HCT116 (cell line): ENCODE data around the gene DOCK4. TPM values are rescaled to one million over a fixed set of nuclear protein-coding genes. Genes with fewer than 3 reads are reported as not detected.

ENCODE experiments used
- ATAC-seq: fragments of 200-7000 bp; cut with Tn5 transposase; 2 replicates; pipeline ENCODE4 v1.9.1; 2020; ENCODE audit warnings: mild to moderate bottlenecking, moderate library complexity
- BruUV-seq: library from RNA; stranded (reverse); fragments of 400-500 nt; replicated peaks from 2 replicates; lab custom pipeline; 2021; lab: Mats Ljungman, UMichigan
- CTCF ChIA-PET: fragments of 300-600 bp; sonication (Branson Sonifier 250); formaldehyde crosslinking; loops from one replicate; lab custom pipeline; 2021; ENCODE audit warnings: antibody characterized with exemption; lab: Charles Lee
- POLR2A ChIA-PET: fragments of 300-600, 350-600 bp; sonication (Branson Sonifier 250); formaldehyde crosslinking; loops from one replicate; lab custom pipeline; 2021; ENCODE audit warnings: antibody characterized with exemption; lab: Charles Lee
- RAD21 ChIA-PET, 2 experiments: fragments of 300-600 bp; sonication (Branson Sonifier 250); formaldehyde crosslinking; loops; one replicate each; lab custom pipeline; 2023; ENCODE audit warnings: low total read pairs in 2 of 2; ENCODE audit not compliant: uncharacterized antibody in 2 of 2, unreplicated experiment in 2 of 2, low non-redundant PET in 1 of 2; lab: Charles Lee
- DNase-seq: peaks from one replicate; pipeline ENCODE4 v3.0.0-alpha.2; 2010; ENCODE audit warnings: low read depth, low spot score
- H2AFZ ChIP-seq: fragments of 200-600 bp; shearing (Covaris generic), sonication (generic); 2 replicates; pipeline ENCODE4 v1.6.1; 2017; ENCODE audit warnings: low read depth, mixed run types, mixed read lengths, antibody characterized with exemption, low read length; ENCODE audit not compliant: poor library complexity, severe bottlenecking
- H3K27ac ChIP-seq: 2 replicates; pipeline ENCODE4 v1.5.1; 2012; ENCODE audit warnings: low read depth, low read length
- H3K27me3 ChIP-seq: fragments of 200-600 bp; sonication (generic); 2 replicates; pipeline ENCODE4 v1.6.1; 2016; ENCODE audit warnings: mixed run types, low read length, mixed read lengths; ENCODE audit not compliant: insufficient read depth
- H3K36me3 ChIP-seq, 2 experiments: fragments of 200-500 bp in 1 of 2; fragments of 200-600 bp in 1 of 2; sonication (Bioruptor generic) in 1 of 2; sonication (generic) in 1 of 2; 2 replicates each; pipeline versions ENCODE4 v1.5.1 to v1.6.1; 2014 to 2016; ENCODE audit warnings: low read length in 2 of 2, inconsistent platforms in 1 of 2, mixed read lengths in 1 of 2, mixed run types in 1 of 2; ENCODE audit not compliant: insufficient read depth in 2 of 2, control insufficient read depth in 1 of 2
- H3K4me1 ChIP-seq, 2 experiments: fragments of 200-600 bp in 1 of 2; sonication (generic) in 1 of 2; 2 replicates each; pipeline versions ENCODE4 v1.5.1 to v1.6.1; 2012 to 2017; ENCODE audit warnings: low read length in 2 of 2, inconsistent platforms in 1 of 2, mild to moderate bottlenecking in 1 of 2, mixed read lengths in 1 of 2, mixed run types in 1 of 2, moderate library complexity in 1 of 2; ENCODE audit not compliant: insufficient read depth in 2 of 2, control insufficient read depth in 1 of 2
- H3K4me2 ChIP-seq: fragments of 200-600 bp; sonication (generic); 2 replicates; pipeline ENCODE4 v1.6.1; 2017; ENCODE audit warnings: mixed run types, low read length, mixed read lengths
- H3K4me3 ChIP-seq, 2 experiments: fragments of 200-600 bp in 1 of 2; sonication (generic) in 1 of 2; replicated peaks in 1 of 2; 2 replicates each; pipeline ENCODE4 v1.5.1; 2011 to 2016; ENCODE audit warnings: low read length in 2 of 2, control low read depth in 1 of 2, low read depth in 1 of 2, mild to moderate bottlenecking in 1 of 2, mixed read lengths in 1 of 2, mixed run types in 1 of 2
- H3K79me2 ChIP-seq: fragments of 200-600 bp; sonication (generic); 2 replicates; pipeline ENCODE4 v1.6.1; 2017; ENCODE audit warnings: mild to moderate bottlenecking, mixed run types, low read length, moderate library complexity, mixed read lengths; ENCODE audit not compliant: insufficient read depth
- H3K9ac ChIP-seq: fragments of 200-600 bp; sonication (generic); 2 replicates; pipeline ENCODE4 v1.6.1; 2016; ENCODE audit warnings: low read length, mixed read lengths
- H3K9me2 ChIP-seq: fragments of 200-600 bp; sonication (generic), shearing (Covaris generic); 2 replicates; pipeline ENCODE4 v1.6.1; 2017; ENCODE audit warnings: mixed run types, mild to moderate bottlenecking, moderate library complexity; ENCODE audit not compliant: insufficient read depth
- H3K9me3 ChIP-seq, 2 experiments: fragments of 200-500 bp in 1 of 2; fragments of 200-600 bp in 1 of 2; sonication (Bioruptor generic) in 1 of 2; sonication (generic) in 1 of 2; 2 replicates each; pipeline ENCODE4 v1.6.1; 2014 to 2017; ENCODE audit warnings: low read length in 2 of 2, mixed read lengths in 2 of 2, inconsistent platforms in 1 of 2, low read depth in 1 of 2, mild to moderate bottlenecking in 1 of 2, mixed run types in 1 of 2, moderate library complexity in 1 of 2; ENCODE audit not compliant: control insufficient read depth in 1 of 2, insufficient read depth in 1 of 2
- H4K20me1 ChIP-seq: fragments of 200-600 bp; sonication (generic), shearing (Covaris generic); 2 replicates; pipeline ENCODE4 v1.6.1; 2017; ENCODE audit warnings: mixed run types, mild to moderate bottlenecking, moderate library complexity; ENCODE audit not compliant: insufficient read depth
- CBX3 ChIP-seq: IDR thresholded peaks from 2 replicates; pipeline ENCODE4 v1.6.1; 2012; ENCODE audit warnings: low read depth
- CEBPB ChIP-seq: IDR thresholded peaks from 2 replicates; pipeline ENCODE4 v1.6.1; 2012; ENCODE audit warnings: low read depth
- ELF1 ChIP-seq: IDR thresholded peaks from 2 replicates; pipeline ENCODE4 v1.6.1; 2012; ENCODE audit warnings: low read depth, borderline replicate concordance
- EZH2 ChIP-seq: fragments of 200-600 bp; sonication (generic); IDR thresholded peaks from 2 replicates; pipeline ENCODE4 v1.6.1; 2017; ENCODE audit warnings: antibody characterized with exemption, mixed run types
- EZH2phosphoT487 ChIP-seq: fragments of 200-600 bp; IDR thresholded peaks from 2 replicates; pipeline ENCODE4 v1.6.1; 2018; ENCODE audit warnings: antibody characterized with exemption, borderline replicate concordance
- FOSL1 ChIP-seq: IDR thresholded peaks from 2 replicates; pipeline ENCODE4 v1.6.1; 2012; ENCODE audit warnings: low read depth
- JUND ChIP-seq: IDR thresholded peaks from 2 replicates; pipeline ENCODE4 v1.6.1; 2012
- POLR2A ChIP-seq: IDR thresholded peaks from 2 replicates; pipeline ENCODE4 v1.7.0; 2011; ENCODE audit warnings: borderline replicate concordance; ENCODE audit not compliant: insufficient read depth, insufficient read length; ENCODE audit errors: extremely low read depth
- SIN3A ChIP-seq: IDR thresholded peaks from 2 replicates; pipeline ENCODE4 v1.6.1; 2012; ENCODE audit warnings: low read depth
- SRF ChIP-seq: IDR thresholded peaks from 2 replicates; pipeline ENCODE4 v1.6.1; 2012; ENCODE audit warnings: low read depth
- YY1 ChIP-seq: IDR thresholded peaks from 2 replicates; pipeline ENCODE4 v1.6.1; 2011; ENCODE audit warnings: low read length, low read depth, moderate library complexity, mild to moderate bottlenecking; ENCODE audit not compliant: insufficient replicate concordance; ENCODE audit errors: extremely low read depth
- ZFX ChIP-seq: fragments of 450-650 bp; IDR thresholded peaks from 2 replicates; pipeline ENCODE4 v1.6.1; 2017
- intact Hi-C: fragments of 100-400 bp; cut with micrococcal nuclease; formaldehyde crosslinking; loops from 2 replicates; pipeline ENCODE4 v1.10.0; 2022
- total RNA-seq: library from RNA; stranded (reverse); gene quantifications from one replicate; pipeline ENCODE4 v1.2.1, GENCODE V29; 2021; ENCODE audit not compliant: unreplicated experiment
- TF ChIP-seq, protein P1 (sequence below): IDR thresholded peaks from 2 replicates; pipeline ENCODE4 v1.6.1; 2012
- TF ChIP-seq, protein P2 (sequence below): IDR thresholded peaks from 2 replicates; pipeline ENCODE4 v1.6.1; 2012

The DOCK4 gene
- total RNA-seq, 1 experiment from 2014 or later = 2.2 TPM

DNA sequence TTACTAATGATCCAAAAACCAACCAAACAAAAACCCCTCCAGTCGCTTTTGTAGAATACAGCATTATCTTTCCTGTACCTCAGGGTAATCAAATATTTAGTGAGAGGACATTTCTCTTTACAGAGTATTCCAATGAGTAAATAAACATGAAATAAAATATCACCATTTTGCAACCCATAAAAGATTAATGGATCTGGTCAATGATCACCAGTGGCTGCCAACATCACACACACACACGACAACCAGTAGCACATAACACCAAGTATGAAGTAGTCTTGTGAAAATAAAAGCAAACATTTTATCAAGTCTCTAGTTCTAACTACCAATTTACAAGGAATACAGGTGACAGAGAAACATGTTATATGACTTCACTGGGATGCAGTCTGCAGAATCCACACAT, 455.3 kb downstream of the DOCK4 start:
- intact Hi-C loops = no loop called here
- no peaks in the 10 kb centered on the region for H3K27me3 ChIP-seq
- H3K4me2 ChIP-seq = no peak overlapping the region
- BruUV-seq = no TSS peak
- ChIA-PET RAD21 (no interaction called here), POLR2A (no interaction called here), CTCF (interaction anchor here (0.7 to 0.9 kb wide), 3 partner anchors 12 to 742 kb away, joined by 3 read pairs; no protein-coding TSS in a partner anchor)
- H3K9me3 ChIP-seq = no peaks in the 10 kb centered on the region
- no peaks in the 10 kb centered on the region for H3K9me2 ChIP-seq
- no peaks in the 10 kb centered on the region for H3K79me2 ChIP-seq
- no peak for TF ChIP-seq EZH2
- no peak for TF ChIP-seq SRF
- TF ChIP-seq POLR2A = no peak
- no peak for TF ChIP-seq EZH2phosphoT487
- no peak for TF ChIP-seq ZFX
- no peak for TF ChIP-seq SIN3A
- TF ChIP-seq YY1 = no peak
- TF ChIP-seq CEBPB = no peak
- no peak for TF ChIP-seq JUND
- TF ChIP-seq CBX3 = no peak
- TF ChIP-seq, protein P1, sequence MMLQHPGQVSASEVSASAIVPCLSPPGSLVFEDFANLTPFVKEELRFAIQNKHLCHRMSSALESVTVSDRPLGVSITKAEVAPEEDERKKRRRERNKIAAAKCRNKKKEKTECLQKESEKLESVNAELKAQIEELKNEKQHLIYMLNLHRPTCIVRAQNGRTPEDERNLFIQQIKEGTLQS = no peak
- TF ChIP-seq FOSL1 = no peak
- TF ChIP-seq, protein P2, sequence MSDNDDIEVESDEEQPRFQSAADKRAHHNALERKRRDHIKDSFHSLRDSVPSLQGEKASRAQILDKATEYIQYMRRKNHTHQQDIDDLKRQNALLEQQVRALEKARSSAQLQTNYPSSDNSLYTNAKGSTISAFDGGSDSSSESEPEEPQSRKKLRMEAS = no peak
- no peak for TF ChIP-seq ELF1
- DNase-seq (no peak), ATAC-seq (no peak)
- H3K36me3 ChIP-seq = no peaks in the 10 kb centered on the region
- no peak overlapping the region for H2AFZ ChIP-seq
- H3K9ac ChIP-seq = no peak overlapping the region
- no peaks in the 10 kb centered on the region for H3K4me1 ChIP-seq
- no peaks in the 10 kb centered on the region for H4K20me1 ChIP-seq
- no peak overlapping the region for H3K4me3 ChIP-seq
- H3K27ac ChIP-seq = no peak overlapping the region

DNA sequence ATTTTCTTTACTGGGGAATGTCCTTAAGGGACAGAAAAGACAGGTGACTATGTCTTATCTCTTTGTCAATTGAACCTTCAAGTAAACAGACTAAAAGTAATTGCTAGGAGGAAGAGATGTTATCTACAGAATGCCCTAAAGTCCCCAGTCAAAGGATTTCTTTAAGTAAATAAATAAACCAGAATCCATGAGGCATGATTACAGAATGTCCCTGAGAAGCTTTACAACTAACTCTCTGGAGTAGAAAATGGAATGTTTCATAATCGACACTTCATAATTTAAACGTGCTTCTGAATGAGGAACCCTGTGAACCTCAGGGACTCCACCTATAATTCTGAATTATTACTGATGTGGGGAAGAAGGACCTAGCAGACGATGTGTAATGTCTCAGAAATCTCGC, 456.0 kb downstream of the DOCK4 start:
- ChIA-PET RAD21 (no interaction called here), POLR2A (no interaction called here), CTCF (interaction anchor here (0.9 kb wide), 1 partner anchor 13 kb away, joined by 3 read pairs; no protein-coding TSS in a partner anchor)
- no peaks in the 10 kb centered on the region for H3K79me2 ChIP-seq
- intact Hi-C loops = no loop called here
- H3K4me2 ChIP-seq = no peak overlapping the region
- H2AFZ ChIP-seq = no peak overlapping the region
- H3K9me2 ChIP-seq = no peaks in the 10 kb centered on the region
- no peaks in the 10 kb centered on the region for H3K27me3 ChIP-seq
- no peak overlapping the region for H3K4me3 ChIP-seq
- H3K9me3 ChIP-seq = no peaks in the 10 kb centered on the region
- DNase-seq (no peak), ATAC-seq (no peak)
- no peak overlapping the region for H3K27ac ChIP-seq
- BruUV-seq = no TSS peak
- no peaks in the 10 kb centered on the region for H3K4me1 ChIP-seq
- no peak for TF ChIP-seq ZFX
- no peak for TF ChIP-seq SIN3A
- no peak for TF ChIP-seq EZH2phosphoT487
- no peak for TF ChIP-seq FOSL1
- no peak for TF ChIP-seq YY1
- TF ChIP-seq, all 23 proteins: peak for 0
- Histone ChIP-seq H3K9ac (no peak overlapping the region), H3K36me3 (no peaks in the 10 kb centered on the region), H4K20me1 (no peaks in the 10 kb centered on the region)
